Activated CD8-positive, alpha-beta T cell treated with anti-CD3 and anti-CD28 coated beads for 36 hours (primary cell): ENCODE results near the gene FBXL3. TPM values are rescaled to one million over a fixed set of nuclear protein-coding genes. Genes with fewer than 3 reads are reported as not detected.

Source experiments
- ATAC-seq: fragments of 200-7000 bp; cut with Tn5 transposase; one replicate; pipeline ENCODE4 v1.10.0; 2021; ENCODE audit warnings: mild to moderate bottlenecking, moderate library complexity
- CTCF ChIA-PET: fragments of 350-600 bp; sonication (Branson Sonifier 250); formaldehyde crosslinking; loops from one replicate; lab custom pipeline; 2021; ENCODE audit warnings: antibody characterized with exemption; lab: Charles Lee
- POLR2A ChIA-PET: fragments of 350-600 bp; sonication (Branson Sonifier 250); formaldehyde crosslinking; loops from one replicate; lab custom pipeline; 2021; ENCODE audit warnings: antibody characterized with exemption; lab: Charles Lee
- DNase-seq: peaks from one replicate; pipeline ENCODE4 v3.0.0-alpha.2; 2020
- H3K27ac Mint-ChIP-seq: one replicate; pipeline ENCODE4 v1.8.0; 2021; ENCODE audit warnings: mild to moderate bottlenecking, mixed read lengths
- H3K27me3 Mint-ChIP-seq: one replicate; pipeline ENCODE4 v1.8.0; 2021; ENCODE audit warnings: mixed read lengths
- H3K36me3 Mint-ChIP-seq: one replicate; pipeline ENCODE4 v1.8.0; 2021; ENCODE audit warnings: low read depth, mixed read lengths
- H3K4me1 Mint-ChIP-seq: one replicate; pipeline ENCODE4 v1.8.0; 2021; ENCODE audit warnings: low read depth, mixed read lengths
- H3K4me3 Mint-ChIP-seq: one replicate; pipeline ENCODE4 v1.8.0; 2021; ENCODE audit warnings: mild to moderate bottlenecking, moderate library complexity, mixed read lengths
- H3K9me3 Mint-ChIP-seq: one replicate; pipeline ENCODE4 v1.8.0; 2021; ENCODE audit warnings: mixed read lengths
- intact Hi-C: fragments of 100-400 bp; cut with micrococcal nuclease; formaldehyde crosslinking; loops from one replicate; pipeline ENCODE4 v1.10.0; 2022
- total RNA-seq, 2 experiments: library from RNA; stranded (reverse); gene quantifications; one replicate each; pipeline ENCODE4 v1.2.3, GENCODE V29; 2021
- TF ChIP-seq, protein P1 (sequence below): fragments of 200-600 bp; IDR thresholded peaks from one replicate; pipeline ENCODE4 v1.8.0; 2022; ENCODE audit warnings: antibody characterized with exemption, mild to moderate bottlenecking

The FBXL3 gene, protein sequence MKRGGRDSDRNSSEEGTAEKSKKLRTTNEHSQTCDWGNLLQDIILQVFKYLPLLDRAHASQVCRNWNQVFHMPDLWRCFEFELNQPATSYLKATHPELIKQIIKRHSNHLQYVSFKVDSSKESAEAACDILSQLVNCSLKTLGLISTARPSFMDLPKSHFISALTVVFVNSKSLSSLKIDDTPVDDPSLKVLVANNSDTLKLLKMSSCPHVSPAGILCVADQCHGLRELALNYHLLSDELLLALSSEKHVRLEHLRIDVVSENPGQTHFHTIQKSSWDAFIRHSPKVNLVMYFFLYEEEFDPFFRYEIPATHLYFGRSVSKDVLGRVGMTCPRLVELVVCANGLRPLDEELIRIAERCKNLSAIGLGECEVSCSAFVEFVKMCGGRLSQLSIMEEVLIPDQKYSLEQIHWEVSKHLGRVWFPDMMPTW
- 10 to 100 TPM; 32.8 to 34.3 TPM for total RNA-seq

DNA sequence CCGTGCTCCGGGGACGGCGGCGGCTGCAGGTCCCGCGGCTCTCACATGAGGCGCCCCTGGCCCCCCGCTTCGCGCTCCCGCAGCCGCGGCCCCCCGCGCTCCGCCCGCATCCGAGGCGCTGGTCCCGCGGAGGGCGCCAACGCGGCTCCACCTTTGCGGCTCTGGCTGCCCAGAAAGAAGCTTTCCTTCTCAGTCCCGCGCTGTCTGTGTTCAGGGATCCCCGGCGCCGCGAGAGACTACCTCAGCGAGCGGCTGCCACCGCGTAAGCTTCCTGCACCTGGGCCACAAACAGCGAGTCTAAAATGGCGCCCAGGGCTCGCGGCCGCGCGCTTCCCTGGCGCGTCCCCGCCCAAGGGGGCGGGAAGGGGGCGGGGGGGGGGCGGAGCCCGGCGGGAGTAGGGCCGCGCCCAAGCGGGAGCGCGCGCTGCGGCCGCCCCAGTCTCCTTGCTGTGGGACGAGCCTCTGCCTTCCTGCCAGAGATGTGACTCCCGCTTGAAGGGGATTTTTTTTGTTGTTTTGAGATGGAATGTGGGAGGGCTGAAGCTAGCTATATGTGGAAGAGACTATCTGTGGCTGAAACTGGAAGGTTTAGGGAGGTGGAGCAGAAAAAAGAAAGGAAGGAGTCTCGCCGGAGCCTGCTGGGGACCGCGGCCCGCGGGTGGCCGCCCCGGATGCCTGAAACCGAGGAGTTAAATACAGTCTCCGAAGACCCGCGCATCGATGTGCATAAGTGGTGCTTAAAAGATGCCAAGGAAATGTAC lies at the start of gene FBXL3:
TSS of gene FBXL3 (minus strand) at position 299 of the 761 bp plus-strand sequence. CDS start 5,299 bp downstream, outside the sequence.
- Mint-ChIP-seq H3K36me3 (peaks cover 23% of the 10 kb centered on the region), H3K4me1 (peaks cover 43% of the 10 kb centered on the region), H3K4me3 (peak within 1 kb of the TSS; percentile 98), H3K27ac (peak within 1 kb of the TSS; percentile 94), H3K9me3 (no peaks in the 10 kb centered on the region), H3K27me3 (no peaks in the 10 kb centered on the region)
- POLR2A ChIA-PET = interaction anchor here (0.6 to 4.7 kb wide), 17 partner anchors 9 to 302 kb away, joined by 3 to 49 read pairs (median 6); partner anchors contain the start of genes CLN5 and MYCBP2
- ATAC-seq (peak; percentile 57), DNase-seq (peak; percentile 83)
- CTCF ChIA-PET = interaction anchor here (2.6 to 3.5 kb wide), 2 partner anchors 10 to 451 kb away, joined by 10 to 15 read pairs; no protein-coding TSS in a partner anchor
- TF ChIP-seq, protein P1, sequence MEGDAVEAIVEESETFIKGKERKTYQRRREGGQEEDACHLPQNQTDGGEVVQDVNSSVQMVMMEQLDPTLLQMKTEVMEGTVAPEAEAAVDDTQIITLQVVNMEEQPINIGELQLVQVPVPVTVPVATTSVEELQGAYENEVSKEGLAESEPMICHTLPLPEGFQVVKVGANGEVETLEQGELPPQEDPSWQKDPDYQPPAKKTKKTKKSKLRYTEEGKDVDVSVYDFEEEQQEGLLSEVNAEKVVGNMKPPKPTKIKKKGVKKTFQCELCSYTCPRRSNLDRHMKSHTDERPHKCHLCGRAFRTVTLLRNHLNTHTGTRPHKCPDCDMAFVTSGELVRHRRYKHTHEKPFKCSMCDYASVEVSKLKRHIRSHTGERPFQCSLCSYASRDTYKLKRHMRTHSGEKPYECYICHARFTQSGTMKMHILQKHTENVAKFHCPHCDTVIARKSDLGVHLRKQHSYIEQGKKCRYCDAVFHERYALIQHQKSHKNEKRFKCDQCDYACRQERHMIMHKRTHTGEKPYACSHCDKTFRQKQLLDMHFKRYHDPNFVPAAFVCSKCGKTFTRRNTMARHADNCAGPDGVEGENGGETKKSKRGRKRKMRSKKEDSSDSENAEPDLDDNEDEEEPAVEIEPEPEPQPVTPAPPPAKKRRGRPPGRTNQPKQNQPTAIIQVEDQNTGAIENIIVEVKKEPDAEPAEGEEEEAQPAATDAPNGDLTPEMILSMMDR = no peak
- intact Hi-C loops = loop anchor here (2.0 to 10.0 kb wide), 3 partner anchors 34 to 668 kb away; partner anchors contain the start of genes CLN5, MYCBP2 and SLAIN1

DNA sequence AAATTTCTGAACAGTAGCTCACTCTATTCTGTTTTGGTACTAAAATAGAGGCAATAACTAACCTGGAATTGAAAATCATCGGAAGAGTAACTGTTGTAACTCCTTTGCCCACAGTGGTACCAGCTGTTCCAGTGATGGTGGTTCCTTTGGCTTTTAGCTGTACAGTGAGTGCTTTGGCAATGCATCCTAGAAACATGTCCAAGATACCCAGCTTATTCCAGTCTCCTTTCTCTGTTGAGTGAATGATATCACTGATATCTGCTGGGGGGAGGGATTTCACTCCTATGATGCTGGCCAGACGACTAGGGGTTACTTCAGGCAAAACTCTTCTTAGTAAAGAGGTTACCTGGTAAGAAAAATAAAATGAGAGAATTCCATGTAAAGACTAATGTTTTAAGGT lies 40.6 kb upstream of the FBXL3 start:
- DNase-seq (no peak), ATAC-seq (no peak)
- Mint-ChIP-seq H3K36me3 (peaks cover 35% of the 10 kb centered on the region), H3K9me3 (no peaks in the 10 kb centered on the region), H3K4me3 (no peak overlapping the region), H3K27me3 (no peaks in the 10 kb centered on the region), H3K4me1 (peaks cover 2% of the 10 kb centered on the region), H3K27ac (no peak overlapping the region)
- CTCF ChIA-PET = no interaction called here
- intact Hi-C loops = no loop called here
- TF ChIP-seq, protein P1 = no peak
- POLR2A ChIA-PET = no interaction called here

DNA sequence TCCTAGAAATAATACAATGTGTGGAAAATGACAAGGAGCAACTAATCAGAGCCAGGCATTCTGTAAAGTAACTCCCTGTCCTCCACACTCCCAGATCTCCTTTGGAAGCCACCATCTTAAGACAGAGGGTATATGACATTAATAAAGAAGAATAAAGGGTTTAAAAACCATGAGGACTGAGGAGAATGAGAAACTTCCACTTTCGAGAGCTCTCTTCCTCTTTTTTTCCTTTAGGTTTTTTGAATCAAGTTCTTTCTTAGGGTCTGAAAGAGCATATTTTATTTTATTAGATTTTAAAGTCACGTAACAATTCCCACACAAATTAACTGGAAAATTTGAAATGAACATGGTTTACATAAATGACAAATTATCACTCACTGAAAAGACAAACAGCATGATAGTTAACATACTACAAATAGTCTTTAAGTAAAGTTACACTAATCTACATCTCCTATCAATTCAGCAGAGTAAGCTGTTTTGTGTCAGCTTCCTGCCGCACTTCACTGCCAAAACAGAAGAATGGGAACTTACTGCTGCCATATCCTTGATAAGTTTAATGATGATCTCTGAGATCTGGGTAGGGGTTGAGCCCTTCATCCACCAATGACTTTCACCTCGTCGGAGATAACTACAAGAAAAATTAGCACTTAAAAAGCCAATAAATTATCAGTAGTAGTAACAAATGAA lies 38.6 kb upstream of the FBXL3 start:
- H3K27ac Mint-ChIP-seq = no peak overlapping the region
- H3K36me3 Mint-ChIP-seq = peaks cover 35% of the 10 kb centered on the region
- TF ChIP-seq, protein P1 = no peak
- intact Hi-C loops = no loop called here
- DNase-seq (no peak), ATAC-seq (no peak)
- H3K4me3 Mint-ChIP-seq = no peak overlapping the region
- H3K9me3 Mint-ChIP-seq = no peaks in the 10 kb centered on the region
- no peaks in the 10 kb centered on the region for H3K27me3 Mint-ChIP-seq
- peaks cover 5% of the 10 kb centered on the region for H3K4me1 Mint-ChIP-seq
- POLR2A ChIA-PET = interaction anchor here (0.7 kb wide), 1 partner anchor 353 kb away, joined by 3 read pairs; no protein-coding TSS in a partner anchor
- CTCF ChIA-PET = no interaction called here

DNA sequence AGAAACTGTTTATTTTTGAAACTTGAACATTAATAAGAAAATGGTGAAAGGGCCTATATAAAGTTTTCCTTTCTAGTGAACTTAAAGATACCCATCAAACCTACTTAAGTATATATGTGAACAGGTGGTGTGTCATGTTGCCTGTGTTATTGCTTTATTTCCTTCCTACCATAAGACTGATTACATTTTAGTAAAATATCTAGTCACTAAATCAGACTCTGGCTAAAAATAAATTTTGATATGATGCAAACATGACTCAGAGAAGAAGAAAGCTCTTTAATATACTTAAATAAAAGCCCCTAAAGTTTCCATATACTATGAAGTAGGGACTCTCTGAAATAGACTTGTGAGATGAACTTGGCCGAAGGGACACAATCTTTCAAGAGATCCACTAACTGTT lies 35.1 kb upstream of the FBXL3 start:
- ATAC-seq (no peak), DNase-seq (no peak)
- intact Hi-C loops = no loop called here
- H3K27me3 Mint-ChIP-seq = no peaks in the 10 kb centered on the region
- ChIA-PET CTCF (interaction anchor here (1.2 kb wide), 1 partner anchor 10 kb away, joined by 4 read pairs; no protein-coding TSS in a partner anchor), POLR2A (no interaction called here)
- peak overlapping the region; percentile 77 for H3K27ac Mint-ChIP-seq
- peaks cover 33% of the 10 kb centered on the region for H3K36me3 Mint-ChIP-seq
- TF ChIP-seq, protein P1 = no peak
- no peaks in the 10 kb centered on the region for H3K9me3 Mint-ChIP-seq
- no peak overlapping the region for H3K4me3 Mint-ChIP-seq
- peaks cover 5% of the 10 kb centered on the region for H3K4me1 Mint-ChIP-seq
